LNCaP clone FGC (cell line): ENCODE results near the gene STK11.

Experiments used
- DNase-seq: peaks from one replicate; pipeline ENCODE4 v3.0.0-alpha.2; 2011; ENCODE audit warnings: low read depth
- H3K4me3 ChIP-seq: 2 replicates; pipeline ENCODE4 v1.5.1; 2011; ENCODE audit warnings: mild to moderate bottlenecking, low read depth, low read length, control low read depth
- CTCF ChIP-seq: IDR thresholded peaks from 2 replicates; pipeline ENCODE4 v1.5.1; 2012; ENCODE audit warnings: mild to moderate bottlenecking; ENCODE audit not compliant: control insufficient read depth, insufficient read depth; ENCODE audit errors: extremely low read depth

The STK11 gene

GRCh38 chr19:1275260-1275975, 69.8 kb downstream of the STK11 start, which contains the start of gene FAM174C:
Gene FAM174C, plus strand, starts transcription at chr19:1275530. Its CDS starts 20 bp downstream, at chr19:1275550.
- peak within 1 kb of the TSS; percentile 91 for H3K4me3 ChIP-seq
- DNase-seq = peak; percentile 88
- 0 out of 2 replicates have a peak, but pooled peaks have one; percentile 4 for TF ChIP-seq CTCF

GRCh38 chr19:1275976-1276627, 70.5 kb downstream of the STK11 start:
- DNase-seq = no peak
- TF ChIP-seq CTCF = no peak
- H3K4me3 ChIP-seq = peak overlapping the region; percentile 91

- TF ChIP-seq CTCF = no peak
- peak overlapping the region; percentile 91 for H3K4me3 ChIP-seq
- no peak for DNase-seq
Observed at GRCh38 chr19:1276628-1277022, 71.0 kb downstream of the STK11 start.

GRCh38 chr19:1277061-1277460, 71.5 kb downstream of the STK11 start:
- TF ChIP-seq CTCF = no peak
- DNase-seq = no peak
- peak overlapping the region; percentile 91 for H3K4me3 ChIP-seq
